Left ventricle myocardium inferior (tissue), 1 donor: ENCODE measurements around the gene OR2B6. TPM values are rescaled to one million over a fixed set of nuclear protein-coding genes. Genes with fewer than 3 reads are reported as not detected.

Experiments
- DNase-seq: peaks from one replicate; pipeline ENCODE4 v3.0.0-alpha.2; 2020
- H3K27ac ChIP-seq: fragments of 200-600 bp; replicated peaks from 2 replicates; pipeline ENCODE4 v1.8.0; 2021
- H3K27me3 ChIP-seq: fragments of 200-600 bp; 2 replicates; pipeline ENCODE4 v1.8.0; 2021; ENCODE audit warnings: low read depth
- H3K36me3 ChIP-seq: fragments of 200-600 bp; 2 replicates; pipeline ENCODE4 v1.8.0; 2021
- H3K4me1 ChIP-seq: fragments of 200-600 bp; 2 replicates; pipeline ENCODE4 v1.8.0; 2021
- H3K4me3 ChIP-seq: fragments of 200-600 bp; 2 replicates; pipeline ENCODE4 v1.8.0; 2021; ENCODE audit warnings: mild to moderate bottlenecking, moderate library complexity
- H3K9me3 ChIP-seq: fragments of 200-600 bp; replicated peaks from 2 replicates; pipeline ENCODE4 v1.8.0; 2021
- CTCF ChIP-seq: fragments of 200-600 bp; IDR thresholded peaks from 2 replicates; pipeline ENCODE4 v1.8.0; 2021; ENCODE audit warnings: antibody characterized with exemption, mild to moderate bottlenecking, borderline replicate concordance
- intact Hi-C: fragments of 100-400 bp; cut with micrococcal nuclease; formaldehyde crosslinking; loops from one replicate; pipeline ENCODE4 v1.11.0; 2022
- total RNA-seq: library from RNA; stranded (reverse); fragmentation: NEBNext Ultra II Directional; extraction: Animal tissue kit (Norgen Biotek cat#: 25700); gene quantifications from one replicate; pipeline ENCODE4 v1.2.1, GENCODE V29; 2021
- donor health status: DM: no; HTN: yes; CAD: no; lungs with severe emphysema.

Gene OR2B6
- total RNA-seq, 1 donor from 2014 or later: not detected

DNA sequence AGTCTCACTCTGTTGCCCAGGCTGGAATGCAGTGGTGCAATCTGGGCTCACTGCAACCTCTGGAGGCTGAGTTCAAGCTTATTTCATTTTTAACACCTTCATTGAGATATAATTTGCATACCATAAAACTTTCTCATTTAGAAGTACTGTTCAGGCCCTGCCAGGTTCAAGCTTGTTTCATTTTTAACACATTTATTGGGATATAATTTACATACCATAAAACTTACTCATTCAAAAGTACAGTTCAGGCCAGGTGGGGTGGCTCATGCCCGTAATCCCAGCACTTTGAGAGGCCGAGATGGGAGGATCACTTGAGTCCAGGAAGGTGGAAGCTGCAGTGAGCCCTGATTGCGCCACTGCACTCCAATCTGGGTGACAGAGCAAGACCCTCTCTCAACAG is 5.5 kb downstream of the OR2B6 start:
- intact Hi-C loops: no loop called here

GRCh38 chr6:27966044-27966443 is 9.0 kb downstream of the OR2B6 start:
- DNase-seq: no peak
- no peaks in the 10 kb centered on the region for H3K36me3 ChIP-seq
- H3K27me3 ChIP-seq: no peaks in the 10 kb centered on the region
- intact Hi-C loops: no loop called here
- no peaks in the 10 kb centered on the region for H3K4me1 ChIP-seq
- H3K4me3 ChIP-seq: no peak overlapping the region
- H3K9me3 ChIP-seq: peaks cover 18% of the 10 kb centered on the region
- TF ChIP-seq CTCF: no peak
- no peak overlapping the region for H3K27ac ChIP-seq

More for the DNA sequence above, 5.5 kb downstream of the OR2B6 start:
- Histone ChIP-seq H3K4me3 (no peak overlapping the region), H3K27ac (no peak overlapping the region), H3K36me3 (no peaks in the 10 kb centered on the region), H3K27me3 (no peaks in the 10 kb centered on the region), H3K9me3 (no peaks in the 10 kb centered on the region), H3K4me1 (no peaks in the 10 kb centered on the region)
- DNase-seq: no peak
- no peak for TF ChIP-seq CTCF

- DNase-seq: no peak
- TF ChIP-seq CTCF: no peak
Measured at GRCh38 chr6:27966816-27967426, 9.9 kb downstream of the OR2B6 start.

GRCh38 chr6:27970444-27970843 is 13.4 kb downstream of the OR2B6 start:
- peaks cover 25% of the 10 kb centered on the region for H3K9me3 ChIP-seq
- no peak overlapping the region for H3K4me3 ChIP-seq
- no peak overlapping the region for H3K27ac ChIP-seq
- H3K27me3 ChIP-seq: no peaks in the 10 kb centered on the region
- no peak for TF ChIP-seq CTCF
- DNase-seq: no peak
- intact Hi-C loops: no loop called here
- H3K4me1 ChIP-seq: no peaks in the 10 kb centered on the region
- H3K36me3 ChIP-seq: no peaks in the 10 kb centered on the region

More at GRCh38 chr6:27966816-27967426, 9.9 kb downstream of the OR2B6 start:
- H3K27ac ChIP-seq: no peak overlapping the region
- H3K27me3 ChIP-seq: no peaks in the 10 kb centered on the region
- peaks cover 25% of the 10 kb centered on the region for H3K9me3 ChIP-seq
- H3K4me1 ChIP-seq: no peaks in the 10 kb centered on the region
- H3K4me3 ChIP-seq: no peak overlapping the region
- no peaks in the 10 kb centered on the region for H3K36me3 ChIP-seq
- intact Hi-C loops: no loop called here

- peaks cover 25% of the 10 kb centered on the region for H3K9me3 ChIP-seq
- no peaks in the 10 kb centered on the region for H3K4me1 ChIP-seq
- no peaks in the 10 kb centered on the region for H3K36me3 ChIP-seq
- H3K4me3 ChIP-seq: no peak overlapping the region
- H3K27ac ChIP-seq: no peak overlapping the region
- no peak for TF ChIP-seq CTCF
- intact Hi-C loops: no loop called here
- no peak for DNase-seq
- peaks cover 4% of the 10 kb centered on the region for H3K27me3 ChIP-seq
Measured at GRCh38 chr6:27972750-27973149, 15.7 kb downstream of the OR2B6 start.
